HG02943 (cell line): ENCODE results near the gene TLR6.

ENCODE experiments used
- ATAC-seq: cut with Tn5 transposase; IDR thresholded peaks from one replicate; pipeline ENCODE4 v1.9.1; 2021; ENCODE audit warnings: mild to moderate bottlenecking, low read depth, moderate library complexity; ENCODE audit not compliant: unreplicated experiment

TLR6 gene

DNA sequence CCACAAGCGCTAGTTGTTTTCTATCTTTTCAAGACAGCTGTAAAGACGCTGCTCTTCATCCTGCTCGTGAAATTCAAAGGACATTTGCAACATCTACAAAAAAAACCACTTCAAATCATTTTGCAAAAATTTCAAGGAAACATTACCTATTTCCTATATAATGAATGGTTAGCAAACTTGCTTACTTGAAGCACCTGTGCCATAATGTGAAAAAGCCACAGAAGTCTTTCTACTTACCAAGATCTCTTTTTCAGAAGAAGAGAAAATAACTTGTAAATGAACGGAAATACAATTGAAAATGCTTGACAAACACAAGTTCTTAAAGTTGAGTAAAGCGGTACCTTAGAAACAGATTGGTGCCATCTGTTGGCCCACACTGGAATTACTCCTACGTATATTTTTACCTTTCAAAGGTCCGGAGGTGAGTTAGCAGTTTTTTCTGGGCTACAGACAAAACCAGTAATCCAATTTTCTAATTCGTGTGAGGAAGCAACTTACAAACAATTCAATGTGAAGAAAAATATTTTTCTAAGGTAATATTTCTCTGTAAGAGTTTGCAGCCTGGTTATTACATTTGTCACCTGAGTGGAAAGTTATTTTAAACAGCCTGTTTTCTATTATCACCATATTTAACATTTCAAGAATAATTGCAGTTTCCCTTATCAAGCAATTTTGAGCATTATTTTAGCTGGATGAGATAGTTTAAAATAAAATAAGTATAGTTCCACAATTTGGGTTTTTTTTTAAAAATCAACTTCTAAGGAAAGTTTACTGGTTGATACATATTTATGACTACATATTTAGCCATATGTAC, at the start of gene TLR6:
TLR6 (minus strand) TSS at position 294 of the 814 bp plus-strand sequence. CDS start 27,344 bp downstream, outside the sequence.
- ATAC-seq: peak; percentile 48

DNA sequence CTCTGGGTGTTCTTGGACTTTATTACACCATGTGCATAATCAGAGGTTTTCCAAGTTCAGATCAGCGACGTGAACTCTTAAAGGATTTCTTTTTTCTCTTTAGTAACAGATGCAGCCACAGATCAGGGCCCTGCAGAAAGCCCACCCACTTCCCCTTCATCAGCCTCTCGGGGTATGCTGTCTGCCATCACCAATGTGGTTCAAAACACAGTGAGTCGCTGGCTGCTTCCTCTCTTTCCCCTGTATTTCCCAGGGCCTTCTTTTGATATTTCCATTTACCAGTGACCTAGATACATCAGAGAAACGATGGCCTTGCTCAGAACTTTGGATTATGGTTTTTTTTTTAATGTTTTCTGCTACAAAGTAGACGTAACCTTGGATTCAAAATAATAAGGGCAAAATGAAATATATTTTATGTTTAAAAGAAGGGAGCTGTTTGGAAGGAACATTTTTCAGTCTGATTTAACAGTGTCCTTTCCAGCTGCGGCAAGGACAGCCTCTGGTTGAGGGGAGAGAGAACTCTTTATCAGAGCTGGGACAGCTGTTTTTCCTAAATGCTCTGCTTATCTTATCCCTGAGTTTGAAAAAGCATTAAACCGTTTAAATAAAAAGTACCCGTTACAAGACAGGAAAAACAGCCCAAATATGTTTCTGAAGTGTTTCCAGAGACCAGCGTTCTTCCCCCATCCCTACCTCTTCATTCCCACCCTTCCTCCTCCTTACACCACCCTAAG, 49.2 kb upstream of the TLR6 start:
- no peak for ATAC-seq

DNA sequence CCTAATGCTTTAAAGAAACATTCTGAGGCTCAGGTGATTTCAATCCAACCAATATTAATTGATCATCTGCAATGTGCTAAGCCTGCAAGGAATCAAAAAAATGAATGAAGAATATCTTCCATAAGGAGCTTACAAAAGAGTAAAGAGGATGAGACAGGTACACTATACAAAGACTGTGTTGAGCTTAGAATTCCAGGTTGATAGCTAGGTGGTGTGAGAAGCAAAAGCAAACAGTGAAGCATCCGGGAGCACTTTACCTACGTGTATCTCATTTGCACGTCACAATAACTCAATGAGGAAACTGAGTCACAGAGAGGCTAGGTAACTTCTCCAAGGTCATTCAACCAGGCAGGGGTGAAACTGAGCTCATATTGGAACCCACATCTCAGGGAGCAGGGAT, 48.1 kb upstream of the TLR6 start:
- no peak for ATAC-seq

- no peak for ATAC-seq
Measured at GRCh38 chr4:38904090-38904666, 47.6 kb upstream of the TLR6 start.

- no peak for ATAC-seq
Measured at GRCh38 chr4:38902695-38903094, 46.1 kb upstream of the TLR6 start.

DNA sequence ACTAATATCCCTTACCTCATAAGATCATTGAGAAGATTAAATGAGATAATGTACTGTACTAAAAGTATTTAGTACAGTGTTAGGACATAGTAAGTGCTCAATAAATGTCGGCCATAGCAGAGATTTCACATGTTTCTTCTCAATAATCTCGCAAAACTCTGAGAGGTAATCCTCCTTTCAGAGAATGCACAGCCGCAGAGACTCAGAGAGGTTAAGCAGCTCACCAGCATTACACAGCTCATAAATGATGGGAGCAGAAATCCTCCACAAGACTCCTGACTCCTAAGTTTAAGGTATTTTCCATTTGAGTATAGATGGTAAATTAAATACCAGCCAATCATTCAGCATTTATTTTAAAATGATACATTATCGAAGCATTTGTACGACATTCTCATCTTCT, 45.6 kb upstream of the TLR6 start:
- ATAC-seq: no peak

DNA sequence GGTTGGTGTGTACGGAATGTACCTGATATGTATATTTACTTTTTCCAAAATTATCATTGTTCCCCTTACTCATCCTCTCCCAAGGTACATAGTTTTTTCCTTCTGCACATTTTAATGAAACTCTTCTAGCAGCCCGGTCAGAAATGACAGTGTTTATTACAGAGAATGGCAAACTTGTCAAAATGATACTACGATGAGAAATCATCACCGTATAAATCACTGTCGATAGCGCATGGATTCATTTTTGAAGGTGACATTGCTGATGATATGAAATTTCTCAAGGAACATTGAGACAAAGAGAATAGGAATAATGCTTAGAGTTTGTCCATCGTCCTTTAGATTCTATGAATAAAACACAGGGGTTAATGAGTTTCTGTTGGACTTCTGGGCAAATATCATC, 41.6 kb upstream of the TLR6 start:
- no peak for ATAC-seq

GRCh38 chr4:38896940-38897339, 40.3 kb upstream of the TLR6 start:
- ATAC-seq: no peak

GRCh38 chr4:38894322-38894982, 37.8 kb upstream of the TLR6 start:
- no peak for ATAC-seq

DNA sequence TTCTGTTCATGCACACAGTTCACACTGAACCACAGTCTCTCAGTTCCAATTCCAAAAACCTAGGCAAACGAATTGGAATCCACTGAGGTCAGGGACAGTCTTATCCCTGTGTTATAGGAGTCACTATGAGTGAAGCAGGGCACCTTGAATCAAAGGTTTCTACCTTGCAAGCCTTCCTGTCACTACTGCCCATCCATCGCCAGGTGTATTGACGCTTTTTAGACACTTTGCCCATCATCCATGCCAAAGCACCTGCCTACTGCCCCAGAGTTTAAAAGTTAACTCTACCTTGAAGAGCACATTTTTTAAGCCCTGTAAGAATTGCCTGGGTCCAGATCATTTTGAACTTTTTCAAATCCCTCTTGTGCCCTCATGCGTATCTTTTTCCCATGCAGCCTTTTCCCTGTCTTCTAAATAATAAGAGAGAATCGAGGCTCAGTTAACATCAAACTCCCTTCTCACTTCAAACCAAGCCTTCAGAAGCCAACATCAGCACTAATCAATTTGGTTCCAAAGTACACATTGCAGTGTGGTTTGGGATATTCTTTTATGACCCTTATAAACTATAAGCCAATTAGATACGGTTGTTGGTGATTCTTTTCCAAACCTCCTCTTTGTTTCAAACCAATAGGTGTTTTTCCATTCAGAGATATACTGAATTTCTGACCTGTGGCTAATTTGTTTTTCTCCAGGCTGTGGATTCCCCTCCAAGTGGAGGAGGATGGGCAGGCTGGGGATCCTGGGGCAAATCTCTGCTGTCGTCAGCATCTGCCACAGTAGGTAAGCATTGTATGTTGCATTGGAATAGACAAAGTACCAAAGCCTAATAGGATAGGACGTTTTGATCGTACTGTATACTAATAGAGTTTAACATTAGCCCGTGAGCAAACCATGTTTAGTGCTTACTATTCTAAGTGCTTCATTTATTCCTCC, 34.7 kb upstream of the TLR6 start:
- no peak for ATAC-seq

- ATAC-seq: no peak
Measured at GRCh38 chr4:38889143-38889542, 32.5 kb upstream of the TLR6 start.

DNA sequence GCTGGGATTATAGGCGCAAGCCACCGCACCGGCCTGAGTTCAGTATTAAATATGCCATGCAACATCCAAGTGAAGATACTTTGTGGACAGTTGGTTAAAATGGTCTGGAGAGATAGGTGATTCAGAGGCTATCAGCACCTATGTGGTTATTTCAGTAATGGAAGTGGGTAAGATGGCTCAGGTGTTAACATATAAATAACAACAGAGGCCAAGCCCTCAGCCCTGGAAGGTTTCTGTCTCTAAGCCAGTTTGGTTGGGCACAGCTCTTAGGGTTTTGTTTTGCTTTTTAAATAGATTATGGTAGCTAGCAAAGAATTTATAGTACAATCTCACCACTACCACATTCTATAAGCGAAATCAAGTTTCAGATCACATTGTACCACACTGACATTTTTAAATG, 27.6 kb upstream of the TLR6 start:
- no peak for ATAC-seq

DNA sequence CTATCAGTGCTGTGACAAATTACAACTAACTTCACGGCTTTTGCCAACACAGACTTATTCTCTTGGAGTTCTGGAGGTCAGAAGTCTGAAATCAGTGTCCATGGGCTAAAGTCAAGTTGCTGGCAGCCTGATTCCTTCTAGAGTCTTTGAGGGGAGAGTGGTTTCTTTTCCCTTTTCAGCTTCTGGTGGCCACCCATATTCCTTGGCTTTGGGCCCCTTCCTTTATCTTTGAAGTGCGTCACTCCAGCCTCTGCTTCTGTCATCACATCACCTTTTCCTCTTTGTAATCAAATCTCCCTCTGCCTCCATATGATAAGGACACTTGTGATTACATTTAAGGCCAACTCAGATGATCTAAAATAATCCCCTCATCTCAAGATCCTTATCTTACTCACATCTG, 20.0 kb upstream of the TLR6 start:
- no peak for ATAC-seq

DNA sequence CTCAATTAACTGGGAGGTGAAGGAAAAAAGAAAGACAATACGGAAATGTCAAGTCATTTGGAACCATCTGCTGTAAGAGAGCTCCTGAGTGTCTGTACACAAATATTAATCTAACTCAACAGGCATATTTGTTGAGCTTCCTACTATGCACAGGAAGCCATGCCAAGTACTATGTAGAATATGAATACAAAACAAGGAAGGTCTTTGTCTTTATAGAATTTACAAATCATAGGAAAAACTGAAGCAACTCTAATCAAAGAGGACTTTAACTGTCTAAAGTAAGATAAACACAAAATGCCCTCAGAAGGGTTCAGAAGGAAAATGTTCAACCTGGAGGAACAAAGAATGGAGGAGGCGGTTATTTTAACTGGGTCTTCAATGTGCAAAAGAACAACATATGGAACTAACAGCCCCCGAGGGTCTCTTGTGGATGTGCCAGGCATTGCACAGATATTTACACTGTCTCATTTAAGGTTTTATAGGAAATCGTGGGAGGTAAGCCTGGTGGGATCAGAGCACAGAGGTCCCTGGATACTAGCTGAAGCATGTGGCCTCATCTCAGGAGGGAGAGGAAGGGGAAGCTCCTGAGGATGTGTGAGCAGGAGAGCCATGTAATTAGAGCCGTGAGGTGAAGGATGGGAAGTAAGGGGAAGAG, 16.8 kb upstream of the TLR6 start:
- ATAC-seq: no peak

- ATAC-seq: no peak
Measured at GRCh38 chr4:38872620-38873019, 16.0 kb upstream of the TLR6 start.

GRCh38 chr4:38871593-38871992, 15.0 kb upstream of the TLR6 start:
- ATAC-seq: no peak

- no peak for ATAC-seq
Measured at GRCh38 chr4:38870098-38870808, 13.6 kb upstream of the TLR6 start.

DNA sequence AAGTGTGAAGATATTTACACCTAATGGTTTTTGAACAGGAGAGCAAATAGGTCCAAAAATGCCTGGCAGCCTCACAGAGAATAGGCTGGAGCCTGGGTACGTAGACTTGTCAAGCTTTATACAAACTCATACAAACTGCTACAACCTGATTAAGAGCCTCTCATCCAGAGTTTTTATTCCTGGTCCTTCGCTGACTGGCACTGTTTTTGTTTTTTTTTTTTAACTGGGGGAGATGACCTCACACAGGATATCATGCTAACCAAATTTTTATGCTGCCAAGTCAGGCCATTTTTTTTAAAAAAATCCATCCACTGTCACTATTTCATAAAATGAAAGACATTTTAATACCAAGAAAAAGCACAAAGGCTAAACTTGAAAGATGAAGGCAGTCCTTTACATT, 12.9 kb upstream of the TLR6 start:
- no peak for ATAC-seq
